Suprapubic skin (tissue), 4 donors: Measurements from ENCODE around the gene GIMAP5. TPM values are rescaled to one million over a fixed set of nuclear protein-coding genes. Genes with fewer than 3 reads are reported as not detected.

Source experiments
- DNase-seq, 2 donors: peaks; one replicate each; pipeline ENCODE4 v3.0.0-alpha.2; 2019; ENCODE audit warnings: low spot score in 2 of 2
- H3K27ac ChIP-seq: fragments of 200-600 bp; sonication (generic); one replicate; pipeline ENCODE4 v1.5.1; 2019
- H3K27me3 ChIP-seq: fragments of 200-600 bp; sonication (generic); one replicate; pipeline ENCODE4 v1.5.1; 2019
- H3K36me3 ChIP-seq: fragments of 200-600 bp; sonication (generic); one replicate; pipeline ENCODE4 v1.5.1; 2019
- H3K4me1 ChIP-seq: fragments of 200-600 bp; sonication (generic); one replicate; pipeline ENCODE4 v1.5.1; 2019
- H3K4me3 ChIP-seq: fragments of 200-600 bp; sonication (generic); one replicate; pipeline ENCODE4 v1.5.1; 2019; ENCODE audit warnings: mild to moderate bottlenecking
- H3K9me3 ChIP-seq: fragments of 200-600 bp; sonication (generic); one replicate; pipeline ENCODE4 v1.5.1; 2019
- CTCF ChIP-seq, 2 donors: fragments of 200-600 bp in 1 of 2; fragments of 450-650 bp in 1 of 2; sonication (generic) in 1 of 2; IDR thresholded peaks; one replicate each; pipeline ENCODE4 v1.5.1; 2016 to 2019; ENCODE audit warnings: antibody characterized with exemption in 2 of 2, mild to moderate bottlenecking in 1 of 2, moderate library complexity in 1 of 2
- EP300 ChIP-seq: sonication (generic); formaldehyde crosslinking; IDR thresholded peaks from one replicate; pipeline ENCODE4 v1.6.1; 2017; ENCODE audit warnings: antibody characterized with exemption
- POLR2A ChIP-seq, 2 donors: fragments of 450-650 bp; IDR thresholded peaks; one replicate each; pipeline ENCODE4 v1.6.1; 2017; ENCODE audit warnings: antibody characterized with exemption in 2 of 2, mild to moderate bottlenecking in 2 of 2, moderate library complexity in 2 of 2
- POLR2AphosphoS5 ChIP-seq, 3 donors: sonication (generic); formaldehyde crosslinking; IDR thresholded peaks; one replicate each; pipeline ENCODE4 v1.6.1; 2017; ENCODE audit warnings: antibody characterized with exemption in 3 of 3
- WGBS: methylation state at CpG from one replicate; pipeline ENCODE4 v1.1.5; 2018; 5-methylcytosine and 5-hydroxymethylcytosine counted together
- total RNA-seq, 4 donors: library from RNA; depleted of rRNA; stranded (reverse); fragments of >200 nt; gene quantifications; one replicate each; pipeline ENCODE4 v1.1.0, GENCODE V29; 2016

The GIMAP5 gene
- total RNA-seq, 4 donors from 2014 or later = 2.8 to 15.0 (median 7.7) TPM

DNA sequence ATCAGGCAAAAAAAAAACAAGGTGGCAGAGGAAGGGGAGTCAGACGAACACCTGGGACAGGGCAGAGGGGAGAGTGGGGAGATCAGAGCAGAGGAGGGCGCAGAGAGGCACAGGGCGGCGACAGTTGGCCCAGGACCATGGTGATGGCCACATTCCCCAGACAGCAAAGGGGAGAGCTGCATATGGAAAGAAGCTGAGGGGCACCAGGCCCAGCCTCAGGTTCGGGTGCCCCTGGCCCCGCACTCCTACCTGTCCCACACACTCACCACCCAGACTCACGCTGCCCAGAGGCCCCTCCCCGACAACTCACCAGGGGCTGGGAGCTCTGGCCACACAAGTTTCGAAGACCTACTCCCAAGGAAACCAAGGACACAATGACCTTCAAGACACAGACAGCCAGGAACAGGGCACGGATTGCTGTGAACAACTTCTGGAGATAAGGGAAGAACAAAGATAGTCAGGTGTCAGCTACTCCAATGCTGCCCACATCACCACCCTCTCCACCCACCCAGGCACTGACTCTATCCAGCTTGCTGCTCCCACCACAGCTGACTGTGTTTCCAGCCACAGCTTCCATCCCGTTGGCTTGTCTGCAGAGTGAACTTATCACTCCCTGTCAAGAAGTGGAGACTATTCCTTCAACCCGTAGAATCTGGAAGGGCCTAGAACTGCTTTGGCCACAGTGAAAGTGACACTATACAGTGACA, 54.7 kb downstream of the GIMAP5 start:
- TF ChIP-seq EP300 (no peak), POLR2AphosphoS5 (IDR thresholded peaks at IDR 0.05) (no peak), CTCF (IDR thresholded peaks at IDR 0.05) (no peak), POLR2A (IDR thresholded peaks at IDR 0.05) (no peak)
- no peak for DNase-seq
- Histone ChIP-seq H3K9me3 (no peaks in the 10 kb centered on the region), H3K36me3 (no peaks in the 10 kb centered on the region), H3K27me3 (peaks cover 5% of the 10 kb centered on the region), H3K4me1 (peaks cover 19% of the 10 kb centered on the region), H3K4me3 (no peak overlapping the region), H3K27ac (no peak overlapping the region)
- WGBS = 84% methylated on average over 11 of the region's 12 CpGs

Other genes starting within 250 kb of the GIMAP5 start
- gene GIMAP7, start 222.5 kb upstream of the GIMAP5 start, total RNA-seq = 10 to 100 TPM in 1 of 4 donors, 1 to 10 TPM in 3; 1.4 to 10.8 (median 4.9) TPM
- 10 to 100 TPM in 2 of 4 donors, 1 to 10 TPM in 2; 6.5 to 12.5 (median 9.3) TPM for gene GIMAP4, start 170.0 kb upstream of the GIMAP5 start, total RNA-seq
- gene GIMAP6, start 105.0 kb upstream of the GIMAP5 start, total RNA-seq = 10 to 100 TPM in 2 of 4 donors, 1 to 10 TPM in 2; 4.1 to 16.8 (median 10.4) TPM
- gene GIMAP2, start 51.7 kb upstream of the GIMAP5 start, total RNA-seq = 1 to 10 TPM; 2.0 to 8.2 (median 2.9) TPM
- 1 to 10 TPM in 3 of 4 donors, under 1 TPM in 1; 0.38 to 3.9 (median 2.2) TPM for gene GIMAP1, start 20.8 kb upstream of the GIMAP5 start, total RNA-seq
- gene TMEM176B, start 62.9 kb downstream of the GIMAP5 start, total RNA-seq = 10 to 100 TPM in 1 of 4 donors, 1 to 10 TPM in 3; 2.5 to 14.5 (median 4.9) TPM
- 10 to 100 TPM in 1 of 4 donors, 1 to 10 TPM in 3; 3.2 to 12.9 (median 6.0) TPM for gene TMEM176A, start 63.4 kb downstream of the GIMAP5 start, total RNA-seq
- 1 to 10 TPM; 1.9 to 5.5 (median 2.3) TPM for gene AOC1, start 115.1 kb downstream of the GIMAP5 start, total RNA-seq
- under 1 TPM in 1 of 4 donors, not detected in 3; 0.70 TPM for gene KCNH2, start 240.9 kb downstream of the GIMAP5 start, total RNA-seq